AG09309 (cell line): ENCODE results near the gene GALM.
A peak's percentile ranks its signal among the peaks of the same experiment; 100 is the strongest.

ENCODE experiments used
- DNase-seq: peaks from one replicate; pipeline ENCODE4 v3.0.0-alpha.2; 2010; ENCODE audit warnings: low read depth
- H3K4me3 ChIP-seq: 2 replicates; pipeline ENCODE4 v1.5.1; 2011; ENCODE audit warnings: mild to moderate bottlenecking, low read depth, low read length, moderate library complexity; ENCODE audit not compliant: control insufficient read depth
- CTCF ChIP-seq: IDR thresholded peaks from 2 replicates; pipeline ENCODE4 v1.5.1; 2011; ENCODE audit warnings: mild to moderate bottlenecking, low read depth, low read length, inconsistent platforms; ENCODE audit not compliant: insufficient read depth, control insufficient read depth; ENCODE audit errors: missing control alignments

The GALM gene

GRCh38 chr2:38778687-38779082, 112.8 kb downstream of the GALM start:
- peak overlapping the region; percentile 57 for H3K4me3 ChIP-seq
- no peak for TF ChIP-seq CTCF

GRCh38 chr2:38783586-38783985, 117.7 kb downstream of the GALM start:
- H3K4me3 ChIP-seq, result no peak overlapping the region
- no peak for DNase-seq
- TF ChIP-seq CTCF, result no peak

More at GRCh38 chr2:38778687-38779082, 112.8 kb downstream of the GALM start:
- DNase-seq, result no peak
